PC-3 (cell line): Measurements from ENCODE around the gene WDR36.

Experiments used
- CTCF ChIP-seq: fragments of 300-600 bp; sonication (generic); conservative IDR thresholded peaks from 2 replicates; pipeline ENCODE4 v1.5.1; 2017; ENCODE audit warnings: antibody characterized with exemption, low read depth, mild to moderate bottlenecking, low read length
- EZH2phosphoT487 ChIP-seq: fragments of 300-600 bp; sonication (generic); IDR thresholded peaks from 2 replicates; pipeline ENCODE4 v1.6.1; 2018; ENCODE audit warnings: mild to moderate bottlenecking, antibody characterized with exemption, low read length, borderline replicate concordance

GRCh38 chr5:111144352-111144930 is 52.3 kb downstream of the WDR36 start:
- TF ChIP-seq CTCF (no peak), EZH2phosphoT487 (no peak)
